Trophoblast cell (in vitro differentiated cells and primary cell): ENCODE results near the gene MYH10.

ENCODE experiments used
- DNase-seq, 2 donors: peaks; one replicate each; pipeline ENCODE4 v3.0.0-alpha.2; 2016
- H2AFZ ChIP-seq: 2 replicates; pipeline ENCODE4 v1.6.1; 2013; ENCODE audit warnings: low read length, moderate library complexity, mild to moderate bottlenecking; ENCODE audit not compliant: insufficient read depth, poor library complexity
- H2AK5ac ChIP-seq: 2 replicates; pipeline ENCODE4 v1.6.1; 2013; ENCODE audit warnings: mild to moderate bottlenecking, low read length
- H2BK120ac ChIP-seq: 2 replicates; pipeline ENCODE4 v1.6.1; 2013; ENCODE audit warnings: low read length, mild to moderate bottlenecking, moderate library complexity; ENCODE audit not compliant: insufficient read depth, poor library complexity
- H2BK12ac ChIP-seq: 2 replicates; pipeline ENCODE4 v1.6.1; 2013; ENCODE audit warnings: mild to moderate bottlenecking, low read length, moderate library complexity
- H2BK5ac ChIP-seq: 2 replicates; pipeline ENCODE4 v1.6.1; 2013; ENCODE audit warnings: low read length, low read depth, moderate library complexity, mild to moderate bottlenecking; ENCODE audit not compliant: poor library complexity
- H3K14ac ChIP-seq: 2 replicates; pipeline ENCODE4 v1.6.1; 2013; ENCODE audit warnings: mild to moderate bottlenecking, low read length
- H3K18ac ChIP-seq: 2 replicates; pipeline ENCODE4 v1.6.1; 2013; ENCODE audit warnings: mild to moderate bottlenecking, low read length
- H3K23ac ChIP-seq: 2 replicates; pipeline ENCODE4 v1.6.1; 2013; ENCODE audit warnings: low read length
- H3K27ac ChIP-seq: 2 replicates; pipeline ENCODE4 v1.5.1; 2013; ENCODE audit warnings: low read depth, mild to moderate bottlenecking, inconsistent platforms, low read length, moderate library complexity
- H3K27me3 ChIP-seq: 2 replicates; pipeline ENCODE4 v1.6.1; 2013; ENCODE audit warnings: inconsistent platforms, mild to moderate bottlenecking, low read length, moderate library complexity; ENCODE audit not compliant: insufficient read depth
- H3K36me3 ChIP-seq, 2 experiments: 1 replicate in 1 of 2; 2 replicates in 1 of 2; pipeline ENCODE4 v1.6.1; 2013; ENCODE audit warnings: low read length in 2 of 2, mild to moderate bottlenecking in 2 of 2, moderate library complexity in 1 of 2; ENCODE audit not compliant: insufficient read depth in 2 of 2, control insufficient read depth in 1 of 2
- H3K4ac ChIP-seq: 2 replicates; pipeline ENCODE4 v1.6.1; 2013; ENCODE audit warnings: low read depth, mild to moderate bottlenecking, low read length, moderate library complexity
- H3K4me1 ChIP-seq, 2 experiments: 1 replicate in 1 of 2; 2 replicates in 1 of 2; pipeline ENCODE4 v1.6.1; 2013; ENCODE audit warnings: low read length in 2 of 2, mild to moderate bottlenecking in 2 of 2, moderate library complexity in 1 of 2; ENCODE audit not compliant: insufficient read depth in 2 of 2, control insufficient read depth in 1 of 2
- H3K4me2 ChIP-seq: 2 replicates; pipeline ENCODE4 v1.6.1; 2013; ENCODE audit warnings: inconsistent platforms, mild to moderate bottlenecking, low read length, moderate library complexity
- H3K4me3 ChIP-seq: 2 replicates; pipeline ENCODE4 v1.5.1; 2013; ENCODE audit warnings: mild to moderate bottlenecking, low read depth, low read length, inconsistent platforms
- H3K79me1 ChIP-seq: one replicate; pipeline ENCODE4 v1.6.1; 2013; ENCODE audit warnings: low read length
- H3K79me2 ChIP-seq: 2 replicates; pipeline ENCODE4 v1.6.1; 2013; ENCODE audit warnings: low read length, mild to moderate bottlenecking; ENCODE audit not compliant: control insufficient read depth, insufficient read depth, poor library complexity
- H3K9ac ChIP-seq: 2 replicates; pipeline ENCODE4 v1.6.1; 2013; ENCODE audit warnings: mild to moderate bottlenecking, low read length
- H3K9me3 ChIP-seq: 2 replicates; pipeline ENCODE4 v1.6.1; 2013; ENCODE audit warnings: low read depth, mild to moderate bottlenecking, control low read depth, inconsistent platforms, low read length; ENCODE audit not compliant: insufficient read depth
- H4K12ac ChIP-seq: 2 replicates; pipeline ENCODE4 v1.6.1; 2013; ENCODE audit warnings: low read depth, mild to moderate bottlenecking, low read length, moderate library complexity
- H4K8ac ChIP-seq: 2 replicates; pipeline ENCODE4 v1.6.1; 2013; ENCODE audit warnings: low read depth, mild to moderate bottlenecking, low read length, moderate library complexity
- H4K91ac ChIP-seq: one replicate; pipeline ENCODE4 v1.6.1; 2013; ENCODE audit warnings: low read depth, mild to moderate bottlenecking, low read length, moderate library complexity
- WGBS: extraction: QIAGEN DNeasy Blood & Tissue Kit; methylation state at CpG from one replicate; pipeline ENCODE4 v1.1.7; 2013; ENCODE audit warnings: missing lambda C conversion rate; ENCODE audit not compliant: insufficient read length, insufficient coverage; ENCODE audit errors: extremely low coverage; 5-methylcytosine and 5-hydroxymethylcytosine counted together

Gene MYH10

DNA sequence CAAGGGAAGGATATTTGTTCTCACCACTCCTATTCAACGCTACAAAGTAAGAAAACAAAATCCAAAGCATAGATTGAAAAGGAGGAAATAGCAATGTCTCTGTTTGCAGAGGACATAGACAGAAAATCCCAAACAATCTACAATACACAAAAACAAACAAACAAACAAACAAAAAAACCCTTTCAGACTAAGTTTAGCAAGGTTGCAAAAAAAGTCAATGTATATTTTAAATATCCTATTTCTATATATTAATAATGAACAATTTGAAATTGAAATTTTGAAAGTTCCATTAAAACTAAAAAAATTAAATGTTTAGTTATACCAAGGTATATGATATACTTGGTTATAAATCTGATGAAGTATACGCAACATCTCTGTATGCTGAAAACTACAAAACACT is 37.2 kb downstream of the MYH10 start:
- H2AFZ ChIP-seq = no peak overlapping the region
- no CpG with 5 or more reads among the region's 2 CpGs for whole genome bisulfite sequencing

DNA sequence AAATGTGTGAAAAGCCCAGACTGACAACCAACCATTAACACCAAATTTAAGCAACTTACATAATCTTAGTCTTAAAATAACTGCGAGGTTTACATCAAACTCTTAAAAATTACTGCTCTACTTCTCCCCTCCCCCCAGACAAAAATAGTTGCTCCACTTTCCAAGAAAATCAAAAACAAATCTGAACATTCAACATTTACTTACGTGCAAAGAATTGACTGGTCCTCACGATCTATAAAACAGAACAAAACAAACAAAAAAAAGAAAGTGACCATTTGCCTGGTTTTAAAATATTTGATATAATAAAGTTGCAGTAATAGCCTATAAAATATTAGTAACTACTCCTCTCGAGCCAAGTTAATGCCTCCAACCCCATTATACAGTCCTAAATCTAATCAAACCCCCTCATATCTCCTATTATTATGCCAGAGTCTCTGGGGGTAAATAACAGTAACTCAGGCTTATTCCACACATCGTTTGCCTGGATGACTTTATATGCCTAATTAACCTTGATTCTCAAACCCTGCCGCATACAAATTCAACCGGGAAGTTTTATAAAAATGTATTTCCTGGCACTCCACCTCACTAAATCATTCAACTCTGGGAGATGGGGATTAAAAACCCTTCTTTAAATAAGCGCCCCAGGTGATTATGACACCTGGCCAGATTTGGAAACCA is 41.5 kb downstream of the MYH10 start:
- Histone ChIP-seq H3K4me3 (no peak overlapping the region), H3K4me2 (no peak overlapping the region), H3K14ac (no peak overlapping the region), H2BK5ac (no peak overlapping the region), H3K4ac (no peak overlapping the region), H2BK12ac (no peak overlapping the region), H2AFZ (no peak overlapping the region), H3K79me1 (no peaks in the 10 kb centered on the region), H3K79me2 (no peaks in the 10 kb centered on the region), H3K4me1 (peaks cover 0 to 2% of the 10 kb centered on the region in 2 experiments), H3K27me3 (no peaks in the 10 kb centered on the region), H3K18ac (no peak overlapping the region), H3K9me3 (no peaks in the 10 kb centered on the region), H3K9ac (no peak overlapping the region), H2AK5ac (no peak overlapping the region), H4K91ac (no peak overlapping the region), H3K23ac (no peak overlapping the region), H3K27ac (no peak overlapping the region), H2BK120ac (no peak overlapping the region), H4K8ac (no peak overlapping the region), H3K36me3 (peaks cover 5 to 17% of the 10 kb centered on the region in 2 experiments), H4K12ac (no peak overlapping the region)
- no CpG with 5 or more reads among the region's 8 CpGs for WGBS
- DNase-seq = no peak

More for the DNA sequence above, 37.2 kb downstream of the MYH10 start:
- Histone ChIP-seq H2AK5ac (no peak overlapping the region), H3K4me2 (no peak overlapping the region), H3K4me1 (no peaks in the 10 kb centered on the region), H3K4me3 (no peak overlapping the region), H2BK120ac (no peak overlapping the region), H3K36me3 (peaks cover 5 to 10% of the 10 kb centered on the region in 2 experiments), H3K23ac (no peak overlapping the region), H3K18ac (no peak overlapping the region), H3K9ac (no peak overlapping the region), H3K27me3 (no peaks in the 10 kb centered on the region), H3K9me3 (no peaks in the 10 kb centered on the region), H2BK12ac (no peak overlapping the region), H3K27ac (no peak overlapping the region), H4K12ac (no peak overlapping the region), H3K4ac (no peak overlapping the region), H3K79me2 (no peaks in the 10 kb centered on the region), H2BK5ac (no peak overlapping the region), H4K8ac (no peak overlapping the region), H4K91ac (no peak overlapping the region), H3K79me1 (no peaks in the 10 kb centered on the region), H3K14ac (no peak overlapping the region)
- no peak for DNase-seq

DNA sequence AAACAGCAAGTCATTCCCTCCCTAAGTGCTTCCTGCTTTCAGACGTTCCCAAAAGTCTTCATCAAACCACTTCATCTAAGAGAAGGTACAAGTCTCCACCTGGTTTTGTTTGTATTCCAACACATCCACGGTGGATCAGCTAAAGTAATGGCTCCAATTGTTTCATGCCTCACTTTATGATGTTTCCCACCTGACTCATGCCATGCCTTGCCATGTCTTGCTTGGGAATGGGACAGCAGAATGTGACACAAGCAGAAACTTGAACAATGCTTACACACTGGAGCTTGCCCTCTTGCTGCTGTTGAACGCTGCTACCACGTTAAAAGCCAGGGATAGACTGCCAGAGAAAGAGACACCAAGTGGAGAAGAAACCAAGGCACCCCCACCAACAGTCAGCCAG is 43.8 kb downstream of the MYH10 start:
- no peak overlapping the region for H3K4me3 ChIP-seq
- no peak overlapping the region for H3K9ac ChIP-seq
- H3K4ac ChIP-seq = no peak overlapping the region
- no peak overlapping the region for H3K14ac ChIP-seq
- no CpG with 5 or more reads among the region's 4 CpGs for WGBS
- H3K23ac ChIP-seq = no peak overlapping the region
- no peaks in the 10 kb centered on the region for H3K9me3 ChIP-seq
- no peak overlapping the region for H3K4me2 ChIP-seq
- no peak overlapping the region for H2AK5ac ChIP-seq
- H3K79me1 ChIP-seq = no peaks in the 10 kb centered on the region
- DNase-seq = no peak
- H2BK12ac ChIP-seq = no peak overlapping the region
- no peak overlapping the region for H3K18ac ChIP-seq
- no peak overlapping the region for H2BK5ac ChIP-seq
- no peak overlapping the region for H3K27ac ChIP-seq
- no peak overlapping the region for H4K8ac ChIP-seq
- peaks cover 0 to 2% of the 10 kb centered on the region in 2 experiments for H3K4me1 ChIP-seq
- no peak overlapping the region for H2AFZ ChIP-seq
- no peaks in the 10 kb centered on the region for H3K79me2 ChIP-seq
- H4K91ac ChIP-seq = no peak overlapping the region
- H3K36me3 ChIP-seq = peaks cover 5 to 20% of the 10 kb centered on the region in 2 experiments
- no peaks in the 10 kb centered on the region for H3K27me3 ChIP-seq
- H2BK120ac ChIP-seq = no peak overlapping the region
- H4K12ac ChIP-seq = no peak overlapping the region

DNA sequence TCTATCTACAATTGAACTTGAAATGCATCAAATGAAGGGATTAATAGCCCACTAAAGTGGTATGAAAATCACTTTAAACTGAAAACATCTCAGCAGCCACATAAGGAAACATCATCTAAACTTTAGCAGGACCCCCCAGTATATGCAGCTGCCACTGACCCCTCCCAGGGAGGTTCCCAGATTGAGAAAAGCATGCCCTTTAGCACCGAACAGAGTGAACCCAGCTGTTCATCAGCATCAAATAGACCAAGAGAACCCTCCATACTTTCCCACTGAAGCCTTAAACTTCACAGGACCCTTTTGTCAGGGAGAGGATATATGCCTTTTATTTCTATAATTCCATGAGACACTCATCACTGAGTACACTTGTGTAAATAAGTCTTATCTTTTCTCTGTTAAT is 44.6 kb downstream of the MYH10 start:
- Histone ChIP-seq H3K27me3 (no peaks in the 10 kb centered on the region), H4K91ac (no peak overlapping the region), H3K14ac (no peak overlapping the region), H3K4me2 (no peak overlapping the region), H3K9me3 (no peaks in the 10 kb centered on the region), H3K36me3 (peaks cover 5 to 17% of the 10 kb centered on the region in 2 experiments), H3K4me1 (peaks cover 0 to 2% of the 10 kb centered on the region in 2 experiments), H3K23ac (no peak overlapping the region), H3K4me3 (no peak overlapping the region), H3K27ac (no peak overlapping the region), H4K12ac (no peak overlapping the region), H2BK12ac (no peak overlapping the region), H3K9ac (no peak overlapping the region), H4K8ac (no peak overlapping the region), H2AK5ac (no peak overlapping the region), H2BK120ac (no peak overlapping the region), H3K79me1 (peaks cover 2% of the 10 kb centered on the region), H2AFZ (no peak overlapping the region), H2BK5ac (no peak overlapping the region), H3K4ac (no peak overlapping the region), H3K79me2 (no peaks in the 10 kb centered on the region), H3K18ac (no peak overlapping the region)
- DNase-seq = no peak
- WGBS = no CpG with 5 or more reads among the region's 1 CpG
